HG03159 (cell line): ENCODE measurements around the gene HHATL.

Experiments
- ATAC-seq: cut with Tn5 transposase; IDR thresholded peaks from one replicate; pipeline ENCODE4 v1.9.1; 2021; ENCODE audit warnings: mild to moderate bottlenecking, moderate library complexity; ENCODE audit not compliant: unreplicated experiment

HHATL gene

DNA sequence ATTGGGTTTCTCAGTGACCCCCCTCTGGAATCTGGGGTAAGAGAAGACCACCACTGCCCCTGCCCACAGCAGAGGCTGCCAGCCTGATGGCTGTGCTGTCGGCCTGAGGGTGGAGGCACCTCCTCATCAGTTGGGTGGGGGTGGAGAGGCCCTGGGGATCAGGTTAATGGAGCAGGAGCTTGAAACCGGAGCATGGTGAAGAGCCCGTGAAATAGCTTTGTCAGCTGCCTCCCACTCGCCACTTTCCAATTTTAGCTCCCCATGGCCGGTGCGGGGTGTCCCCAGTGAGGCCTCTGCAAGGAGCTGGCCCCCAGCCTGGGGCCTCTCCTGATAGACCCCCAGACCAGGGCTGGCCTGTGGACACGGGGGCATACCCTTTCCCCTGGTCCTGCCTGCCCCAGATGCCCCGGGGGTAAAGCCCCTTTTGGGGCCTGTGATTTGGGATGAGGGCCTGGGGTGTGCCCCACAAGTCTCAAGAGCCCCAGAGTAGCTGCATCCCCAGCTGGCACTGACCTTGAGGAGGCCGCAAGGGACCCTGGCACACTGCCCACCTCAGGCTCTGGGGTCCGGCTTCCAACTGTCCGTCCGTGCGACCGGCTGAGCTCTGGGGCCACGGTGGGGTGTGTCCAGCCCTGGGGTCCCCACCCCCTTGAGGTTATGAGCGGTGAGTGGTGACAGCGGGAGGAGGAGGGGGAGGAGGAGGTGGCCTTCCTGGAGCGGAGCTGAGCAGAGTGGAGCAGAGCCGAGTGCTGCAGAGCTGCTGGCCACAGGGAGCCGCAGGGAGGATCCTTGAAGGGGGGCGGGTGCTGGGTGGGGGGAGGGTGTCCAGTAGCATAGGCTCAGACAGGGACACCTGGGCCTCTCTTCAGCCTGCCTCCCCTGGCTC lies at the start of gene HHATL:
HHATL (minus strand) TSS at position 733 of the 886 bp plus-strand sequence. CDS start 1,972 bp downstream, outside the sequence.
- no peak for ATAC-seq

GRCh38 chr3:42751609-42752008 lies 49.0 kb upstream of the HHATL start:
- no peak for ATAC-seq

- ATAC-seq: no peak
Measured at GRCh38 chr3:42750834-42751233, 48.2 kb upstream of the HHATL start.

- ATAC-seq: no peak
Measured at GRCh38 chr3:42749753-42750231, 47.2 kb upstream of the HHATL start.

DNA sequence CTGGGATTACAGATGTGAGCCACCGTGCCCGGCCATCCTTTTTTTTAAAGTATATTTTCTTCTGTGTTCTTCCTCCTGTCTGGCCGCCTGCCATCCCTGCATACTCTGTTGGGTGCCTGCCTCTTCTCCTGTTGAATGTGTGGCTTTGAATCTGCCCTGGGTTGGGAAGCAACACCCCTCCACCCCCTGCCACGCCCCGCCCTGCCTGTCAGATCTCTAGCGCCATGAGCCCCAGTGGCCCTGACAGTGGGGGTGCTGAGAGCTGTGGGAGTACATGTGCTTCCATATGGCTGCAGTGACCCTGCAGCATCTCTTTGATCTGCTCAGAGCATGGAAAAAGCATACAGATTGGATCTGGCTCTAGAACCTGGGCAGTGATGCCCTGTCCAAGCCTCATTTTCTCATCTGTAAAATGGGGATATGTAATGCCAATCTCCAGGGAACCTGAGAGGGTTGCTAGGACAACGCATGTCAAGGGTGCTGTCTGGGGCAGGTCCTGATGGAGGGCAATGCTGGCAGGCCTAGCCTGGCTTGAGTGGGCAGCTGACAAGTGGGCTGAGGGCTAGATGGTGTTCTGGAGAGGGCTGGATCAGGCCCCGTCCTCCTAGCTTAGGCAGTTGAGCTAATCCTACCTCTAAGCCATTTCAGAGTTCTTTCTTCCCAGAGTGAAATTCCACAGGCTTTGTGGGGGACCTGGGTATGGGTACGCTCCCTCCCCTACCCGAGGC lies 46.6 kb upstream of the HHATL start:
- ATAC-seq: no peak

- ATAC-seq: no peak
Measured at GRCh38 chr3:42747581-42747980, 45.0 kb upstream of the HHATL start.

DNA sequence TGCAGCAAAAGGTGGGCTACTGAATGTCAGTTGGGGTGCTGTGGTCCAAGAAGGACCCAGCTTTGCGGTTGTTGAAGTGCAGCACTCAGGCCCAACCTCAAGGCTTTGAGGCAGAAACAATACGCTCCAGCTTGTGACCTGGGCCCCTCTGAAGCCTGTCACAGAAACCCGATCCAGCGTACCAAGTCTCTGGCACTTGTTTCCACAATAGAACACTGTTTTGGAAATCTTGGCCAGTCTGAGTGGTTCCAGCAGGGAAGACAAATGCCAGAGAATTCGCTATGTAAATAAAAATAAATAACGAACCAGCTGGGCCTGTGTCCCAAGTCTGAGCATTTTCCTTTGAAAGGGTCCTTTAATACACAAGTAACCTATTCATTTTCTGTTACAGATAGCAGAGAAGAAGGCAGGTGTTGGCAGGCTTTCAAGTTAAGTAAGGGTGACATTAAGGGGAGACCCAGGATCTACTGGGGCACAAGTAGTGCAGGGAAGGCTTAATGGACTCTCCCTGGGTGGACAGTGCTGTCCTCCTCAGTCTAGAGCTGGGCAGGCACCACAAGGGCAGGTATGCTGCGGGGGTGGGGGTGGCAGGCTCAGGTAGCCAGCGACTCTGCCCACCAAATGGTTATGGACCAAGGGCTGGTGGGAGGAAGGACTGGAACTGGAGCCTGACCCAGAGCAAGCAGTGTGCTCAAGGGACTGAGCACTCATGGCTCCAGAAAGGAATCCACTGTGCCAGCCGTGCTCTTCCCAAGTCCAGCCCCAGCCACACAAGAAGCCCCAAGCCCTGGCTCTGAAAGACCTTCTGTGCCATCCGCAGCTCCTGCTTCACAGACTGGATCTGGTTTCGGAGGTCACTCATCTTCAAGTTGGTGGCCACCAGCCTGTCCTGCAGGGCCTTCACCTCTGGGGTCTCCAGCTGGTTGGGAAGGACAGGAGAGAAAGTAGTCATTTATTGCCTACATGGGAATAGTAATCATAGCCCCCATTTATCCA lies 44.2 kb upstream of the HHATL start:
- ATAC-seq: no peak

GRCh38 chr3:42745776-42746454 lies 43.3 kb upstream of the HHATL start:
- ATAC-seq: no peak

DNA sequence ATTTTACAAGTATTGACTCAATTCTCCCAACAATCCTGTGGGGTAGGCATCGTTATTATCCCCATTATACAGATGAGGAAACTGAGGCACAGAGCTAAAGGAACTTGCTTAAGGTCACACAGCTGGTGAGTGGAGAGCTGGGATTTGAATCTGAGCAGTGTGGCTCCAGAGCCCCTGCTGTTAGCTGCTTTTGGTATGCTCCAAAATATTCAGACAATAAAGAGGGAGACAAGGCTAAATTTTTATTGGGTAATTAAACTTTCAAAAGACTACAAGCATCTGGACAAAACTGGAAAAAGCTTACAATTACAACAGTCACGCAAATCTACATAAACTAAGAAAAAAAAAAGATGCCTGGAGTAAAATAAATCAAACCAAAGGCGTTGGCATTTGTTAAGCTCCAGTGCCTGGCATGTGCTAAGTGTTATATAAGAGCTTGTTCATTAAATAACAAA lies 42.7 kb upstream of the HHATL start:
- ATAC-seq: no peak

GRCh38 chr3:42743204-42743995 lies 40.8 kb upstream of the HHATL start:
- ATAC-seq: no peak

DNA sequence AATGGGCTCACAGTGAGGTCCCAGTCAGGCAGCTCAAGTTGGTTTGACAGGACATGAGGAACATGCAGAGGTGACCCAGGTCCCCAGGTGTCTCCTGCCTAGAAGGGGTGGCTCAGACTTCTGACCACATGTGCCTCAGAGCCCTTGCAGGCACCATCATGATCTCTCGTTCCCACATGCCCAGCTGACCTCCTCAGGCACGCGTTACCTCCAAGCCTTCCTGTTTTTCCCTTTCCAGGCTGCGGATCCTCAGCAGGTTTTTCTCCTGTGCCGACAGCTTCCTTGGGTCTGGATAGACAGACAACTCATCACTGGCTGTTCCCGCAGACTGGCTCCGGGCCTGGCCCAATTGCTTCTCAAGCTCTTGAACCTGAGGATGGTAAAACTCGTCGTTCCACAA lies 40.1 kb upstream of the HHATL start:
- ATAC-seq: no peak

DNA sequence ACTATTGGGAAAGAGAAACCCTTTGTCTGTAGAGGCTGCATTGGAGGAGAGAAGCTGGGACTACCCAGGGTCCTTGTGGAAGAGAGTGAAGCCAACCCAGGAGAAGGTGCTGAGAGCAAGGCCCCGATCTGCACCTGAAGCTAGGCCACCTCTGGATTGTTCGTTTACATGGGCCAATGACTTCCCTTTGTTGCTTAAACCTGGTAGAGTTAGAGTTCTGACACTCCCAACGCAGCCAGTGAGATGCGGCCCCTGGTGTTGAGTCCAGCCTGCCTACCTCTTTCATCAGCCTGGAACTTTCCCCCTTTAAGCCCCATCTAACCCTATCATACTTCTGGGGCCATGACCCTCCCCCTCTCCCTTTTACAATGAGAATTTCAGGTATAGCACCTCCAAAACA lies 39.7 kb upstream of the HHATL start:
- ATAC-seq: no peak

GRCh38 chr3:42741796-42742195 lies 39.2 kb upstream of the HHATL start:
- ATAC-seq: no peak

DNA sequence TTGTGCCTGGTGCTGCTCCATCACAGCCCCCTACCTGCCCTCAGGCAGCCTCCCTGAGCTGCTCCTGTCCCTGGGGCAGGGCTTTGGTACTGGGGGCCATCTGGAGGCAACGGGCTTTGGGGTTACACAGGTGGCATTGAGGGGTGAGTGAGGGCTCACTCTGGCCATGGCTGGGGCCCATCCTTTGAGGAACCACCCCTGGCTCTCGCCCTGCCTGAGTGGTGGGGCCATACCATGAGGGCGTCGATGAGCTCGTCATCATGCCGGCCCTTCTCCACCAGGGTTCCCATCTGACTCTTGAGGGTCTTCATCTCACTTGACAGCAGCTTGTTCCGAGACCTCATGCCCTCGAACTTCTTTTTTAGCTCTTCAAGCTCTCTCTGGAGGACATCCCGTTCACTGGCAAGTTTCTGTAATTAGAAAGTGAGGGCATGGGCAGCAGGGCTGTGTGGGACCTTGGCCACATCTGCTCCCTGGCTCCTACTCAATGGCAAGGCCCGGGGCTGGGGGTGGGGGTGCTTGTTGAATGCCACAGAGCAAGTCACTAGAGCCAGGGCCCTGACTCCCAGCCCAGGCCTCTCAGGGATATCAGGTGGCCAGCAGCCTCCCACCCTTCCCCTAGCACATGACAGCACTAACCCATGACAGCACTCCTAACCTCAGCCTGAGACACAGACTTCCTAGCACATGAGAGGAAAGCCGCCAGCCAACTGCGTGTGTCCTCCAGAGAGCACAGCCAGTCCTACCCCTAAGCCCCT lies 37.0 kb upstream of the HHATL start:
- no peak for ATAC-seq

GRCh38 chr3:42736531-42736930 lies 33.9 kb upstream of the HHATL start:
- ATAC-seq: no peak

DNA sequence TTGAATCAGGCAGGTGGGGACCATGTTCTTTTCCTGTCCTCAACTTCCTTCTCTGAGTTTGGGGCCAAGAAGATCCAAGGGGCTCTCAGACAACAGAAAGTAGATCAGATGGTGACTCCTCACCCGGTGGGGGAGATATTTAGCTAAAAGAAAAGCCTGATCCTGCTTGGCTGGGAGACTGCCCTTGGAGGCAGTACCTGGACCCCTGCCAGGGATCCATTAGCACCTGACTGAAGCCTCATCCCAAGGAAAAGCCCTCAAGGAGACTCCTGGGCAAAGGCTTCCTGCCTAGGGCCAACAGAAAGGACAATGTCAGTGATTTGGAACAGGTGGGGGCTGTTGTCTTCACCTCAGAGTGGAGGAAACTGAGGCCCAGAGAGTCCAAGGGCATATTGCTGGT lies 33.5 kb upstream of the HHATL start:
- ATAC-seq: no peak

- no peak for ATAC-seq
Measured at GRCh38 chr3:42735615-42736014, 33.0 kb upstream of the HHATL start.

DNA sequence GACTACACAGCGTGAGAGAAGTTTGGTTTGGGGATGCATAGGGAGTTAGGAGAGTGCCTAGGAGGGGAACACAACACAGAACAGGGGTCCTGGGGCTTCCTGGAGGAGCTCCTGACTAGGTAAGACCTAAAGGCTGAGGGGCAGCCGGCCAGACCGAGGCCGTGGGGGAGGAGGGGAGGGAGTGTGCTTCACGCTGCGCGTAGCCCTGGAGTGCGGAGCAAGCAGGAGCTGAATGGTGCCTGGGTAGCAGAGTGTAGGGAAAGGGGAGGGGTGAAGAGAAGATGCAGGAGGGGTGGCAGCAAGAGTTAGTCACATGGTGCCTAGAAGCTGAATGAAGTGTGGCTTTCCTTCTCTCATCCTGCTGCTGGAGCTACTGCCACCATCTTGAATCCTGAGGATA lies 32.4 kb upstream of the HHATL start:
- ATAC-seq: no peak
